Occipital lobe (tissue), 2 donors: ENCODE results near the gene RTN4R. TPM values are rescaled to one million over a fixed set of nuclear protein-coding genes. Genes with fewer than 3 reads are reported as not detected.

ENCODE experiments used
- DNase-seq: peaks from one replicate; lab custom pipeline; 2025; lab: John Stamatoyannopoulos, UW
- total RNA-seq: library from RNA; depleted of rRNA; stranded (reverse); fragments of >200 nt; gene quantifications from one replicate; pipeline ENCODE4 v1.2.3, GENCODE V29; 2014

RTN4R gene
- total RNA-seq, 1 donor from 2014 or later, result 9.5 TPM

GRCh38 chr22:20229916-20230775, 38.0 kb downstream of the RTN4R start:
- DNase-seq, result no peak

- no peak for DNase-seq
These were observed 39.2 kb downstream of the RTN4R start for GRCh38 chr22:20228939-20229272.

GRCh38 chr22:20228055-20228938, 39.8 kb downstream of the RTN4R start:
- DNase-seq, result no peak

GRCh38 chr22:20227363-20227762, 40.8 kb downstream of the RTN4R start:
- DNase-seq, result no peak

- DNase-seq, result no peak
These were observed 41.3 kb downstream of the RTN4R start for GRCh38 chr22:20226760-20227350.

GRCh38 chr22:20226077-20226716, 41.9 kb downstream of the RTN4R start:
- no peak for DNase-seq

GRCh38 chr22:20225693-20225966, 42.5 kb downstream of the RTN4R start:
- no peak for DNase-seq

GRCh38 chr22:20224917-20225692, 43.0 kb downstream of the RTN4R start:
- DNase-seq, result no peak

- DNase-seq, result no peak
These were observed 43.9 kb downstream of the RTN4R start for GRCh38 chr22:20224256-20224626.

- DNase-seq, result no peak
These were observed 44.5 kb downstream of the RTN4R start for GRCh38 chr22:20223421-20224255.

- no peak for DNase-seq
These were observed 45.2 kb downstream of the RTN4R start for GRCh38 chr22:20222764-20223420.

GRCh38 chr22:20221421-20222340, 46.4 kb downstream of the RTN4R start:
- DNase-seq, result no peak

- DNase-seq, result no peak
These were observed 47.5 kb downstream of the RTN4R start for GRCh38 chr22:20220629-20221026.

- DNase-seq, result no peak
These were observed 48.2 kb downstream of the RTN4R start for GRCh38 chr22:20219667-20220628.

GRCh38 chr22:20218987-20219386, 49.1 kb downstream of the RTN4R start:
- no peak for DNase-seq

GRCh38 chr22:20218326-20218872, 49.7 kb downstream of the RTN4R start:
- DNase-seq, result no peak

GRCh38 chr22:20217563-20217962, 50.6 kb downstream of the RTN4R start:
- DNase-seq, result no peak
